HG03442 (cell line): Measurements from ENCODE around the gene DNAH9.
A peak's percentile ranks its signal among the peaks of the same experiment; 100 is the strongest.
"Not testable (repeated sequence)": the region's sequence is repeated elsewhere in the genome, so short reads cannot be mapped to it uniquely, and the experiment has no call there.

ENCODE experiments used
- ATAC-seq: cut with Tn5 transposase; IDR thresholded peaks from one replicate; pipeline ENCODE4 v1.9.1; 2021; ENCODE audit warnings: mild to moderate bottlenecking, moderate library complexity; ENCODE audit not compliant: unreplicated experiment

Gene DNAH9

GRCh38 chr17:11969565-11969964 lies 371.3 kb downstream of the DNAH9 start:
- no peak for ATAC-seq

DNA sequence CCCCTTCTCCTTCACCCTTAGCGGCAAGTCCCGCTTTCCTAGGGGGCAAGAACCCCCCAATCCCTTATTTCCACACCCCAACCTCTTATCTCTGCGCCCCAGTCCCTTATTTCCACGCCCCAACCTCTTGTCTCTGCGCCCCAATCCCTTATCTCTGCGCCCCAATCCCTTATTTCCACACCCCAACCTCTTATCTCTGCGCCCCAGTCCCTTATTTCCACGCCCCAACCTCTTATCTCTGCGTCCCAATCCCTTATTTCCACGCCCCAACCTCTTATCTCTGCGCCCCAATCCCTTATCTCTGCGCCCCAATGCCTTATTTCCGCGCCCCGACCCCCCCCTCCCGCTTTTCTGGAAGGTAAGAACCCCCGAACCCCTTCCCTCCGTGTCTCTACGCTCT lies 374.5 kb downstream of the DNAH9 start:
- ATAC-seq, result not testable (repeated sequence)

DNA sequence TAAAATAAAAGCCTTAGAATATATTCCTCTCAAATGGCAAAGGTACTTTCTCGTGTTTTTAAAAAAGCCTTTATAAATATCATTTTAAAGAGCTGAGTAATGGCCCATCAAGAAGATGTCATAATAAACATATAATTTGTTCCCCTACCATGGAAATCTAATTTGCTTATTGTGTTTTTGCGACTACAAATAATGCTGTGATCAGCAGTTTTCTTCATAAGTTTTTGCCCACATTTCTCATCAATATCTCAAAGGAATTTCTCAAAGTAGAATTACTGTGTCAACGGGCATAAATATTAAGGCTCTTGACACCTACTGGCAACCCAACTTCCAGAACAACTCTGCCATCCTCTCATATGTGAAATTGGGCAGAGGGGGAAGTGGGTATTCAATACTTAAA lies 381.5 kb downstream of the DNAH9 start:
- no peak for ATAC-seq

- no peak for ATAC-seq
Measured at GRCh38 chr17:11980813-11981212, 382.5 kb downstream of the DNAH9 start.

GRCh38 chr17:11981862-11982261 lies 383.6 kb downstream of the DNAH9 start:
- ATAC-seq, result no peak

DNA sequence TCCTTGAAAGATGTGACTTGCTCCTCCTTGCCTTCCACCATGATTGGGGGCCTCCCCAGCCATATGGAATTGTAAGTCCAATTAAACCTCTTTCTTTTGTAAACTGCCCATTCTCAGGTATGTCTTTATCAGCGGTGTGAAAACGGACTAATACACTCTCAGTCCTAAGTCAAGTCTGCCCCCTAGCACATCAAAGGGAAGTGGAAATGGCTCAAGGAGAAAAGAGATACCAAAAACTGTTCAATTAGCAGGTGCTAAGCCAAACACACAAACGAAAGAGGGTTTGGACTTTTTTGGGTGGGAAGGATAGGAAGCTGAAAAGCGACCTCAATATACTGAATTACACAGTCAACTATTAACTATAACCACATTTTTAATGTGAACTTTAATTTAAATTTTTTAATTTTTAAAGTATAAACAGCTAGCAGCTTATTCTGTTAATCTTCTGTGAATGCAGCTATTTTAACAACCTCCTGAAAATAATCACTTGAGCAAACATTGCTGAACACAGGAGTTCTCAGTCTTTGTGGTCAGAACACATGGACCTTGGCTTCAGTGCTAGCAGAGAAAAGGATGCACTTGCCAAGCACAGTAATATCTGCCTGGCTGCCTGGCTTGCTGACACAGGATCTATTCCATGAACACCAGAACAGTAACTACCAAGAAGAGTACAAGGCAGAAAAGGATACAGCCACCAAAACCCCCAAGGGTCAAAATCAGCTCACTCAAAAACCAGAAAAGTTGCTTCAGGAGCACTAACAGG lies 388.1 kb downstream of the DNAH9 start:
- ATAC-seq, result no peak

- no peak for ATAC-seq
Measured at GRCh38 chr17:11986942-11987329, 388.7 kb downstream of the DNAH9 start.

- ATAC-seq, result no peak
Measured at GRCh38 chr17:11990363-11990983, 392.2 kb downstream of the DNAH9 start.

DNA sequence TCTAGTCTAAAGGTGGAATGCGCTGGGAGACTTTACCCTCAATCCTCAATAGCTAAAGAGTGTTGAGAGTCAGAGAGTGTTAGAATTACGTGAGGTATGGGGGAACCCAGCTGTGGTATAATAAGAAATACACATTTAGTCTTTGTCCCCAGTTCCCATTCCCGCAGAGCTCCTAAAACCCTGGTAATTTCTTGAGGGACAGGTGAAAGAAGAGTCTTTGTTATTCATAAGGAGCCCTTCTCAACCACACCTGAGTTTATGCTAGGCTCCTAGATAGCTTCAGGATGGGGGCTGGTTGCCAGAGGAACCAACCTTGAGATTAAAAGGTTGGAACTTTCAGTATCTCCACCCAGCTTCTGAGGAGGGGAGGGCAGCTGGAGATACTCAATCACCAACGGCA lies 393.2 kb downstream of the DNAH9 start:
- ATAC-seq, result no peak

- peak; percentile 29 for ATAC-seq
Measured at GRCh38 chr17:11996722-11997146, 398.5 kb downstream of the DNAH9 start.

GRCh38 chr17:11997147-11997971 lies 399.1 kb downstream of the DNAH9 start, which contains the start of gene ZNF18:
ZNF18 (minus strand) TSS chr17:11997475; CDS start chr17:11992829, 4,646 bp downstream.
- peak; percentile 92 for ATAC-seq

DNA sequence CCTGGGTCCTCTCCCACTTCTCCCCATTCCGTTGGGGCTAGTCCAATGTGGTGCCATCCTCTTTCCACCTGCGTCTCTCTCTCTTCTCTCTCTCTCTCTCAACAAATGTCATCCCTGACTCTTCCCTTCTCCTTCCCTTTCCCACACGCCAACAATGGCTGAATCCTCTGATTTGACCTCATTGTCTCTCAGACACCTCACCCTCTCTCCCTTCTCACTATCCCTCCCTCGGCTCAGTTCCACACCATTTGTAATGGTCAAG lies 399.6 kb downstream of the DNAH9 start:
- ATAC-seq, result no peak

DNA sequence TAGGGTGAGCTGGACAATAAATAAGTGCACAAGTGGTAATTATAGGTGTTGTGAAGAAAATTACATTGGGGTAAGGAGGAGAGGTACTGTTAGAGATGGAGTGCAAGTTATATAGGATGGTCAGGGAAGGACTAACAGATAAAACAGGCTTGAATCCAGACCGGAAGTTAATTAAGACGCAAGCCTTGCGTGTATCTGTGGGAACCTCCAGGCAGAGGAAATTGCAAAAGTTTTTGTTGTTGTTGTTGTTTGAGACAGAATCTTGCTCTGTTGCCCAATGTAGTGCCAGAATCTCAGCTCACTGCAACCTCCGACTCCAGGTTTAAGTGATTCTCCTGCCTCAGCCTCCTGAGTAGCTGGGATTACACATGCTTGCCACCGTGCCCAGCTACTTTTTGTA lies 401.4 kb downstream of the DNAH9 start:
- ATAC-seq, result no peak

GRCh38 chr17:12007466-12007865 lies 409.2 kb downstream of the DNAH9 start:
- ATAC-seq, result no peak
